ENCODE results near the gene LAMB4.
"Not testable (repeated sequence)": the region's sequence is repeated elsewhere in the genome, so short reads cannot be mapped to it uniquely, and the experiment has no call there.

Gene LAMB4

GRCh38 chr7:108048422-108048821 is 81.7 kb downstream of the LAMB4 start:
- no peak for DNase-seq (ENCODE audit: low spot score)

DNA sequence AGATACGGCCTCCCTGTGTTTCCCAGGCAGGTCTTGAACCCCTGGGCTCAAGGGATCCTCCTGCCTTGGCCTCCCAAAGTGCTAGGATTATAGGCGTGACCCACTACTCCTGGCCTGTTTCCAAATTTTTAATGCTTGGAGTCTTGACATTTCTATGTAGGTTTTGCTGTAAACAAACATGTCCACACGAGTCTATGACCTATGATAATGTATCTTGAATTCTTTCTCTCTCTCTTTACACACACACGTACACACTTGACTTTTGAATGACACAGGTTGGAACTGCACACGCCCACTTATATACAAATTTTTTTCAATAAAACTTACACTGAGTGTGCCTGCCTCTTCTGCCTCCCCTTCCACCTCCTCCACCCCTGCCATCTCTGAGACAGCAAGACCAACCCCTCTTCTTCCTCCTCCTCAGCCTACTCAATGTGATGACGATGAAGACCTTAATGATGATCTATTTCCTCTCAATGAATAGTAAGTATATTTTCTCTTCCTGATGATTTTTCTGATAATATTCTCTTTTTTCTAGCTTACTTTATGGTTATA is 83.1 kb downstream of the LAMB4 start:
- DNase-seq (ENCODE audit: low spot score), result no peak

DNA sequence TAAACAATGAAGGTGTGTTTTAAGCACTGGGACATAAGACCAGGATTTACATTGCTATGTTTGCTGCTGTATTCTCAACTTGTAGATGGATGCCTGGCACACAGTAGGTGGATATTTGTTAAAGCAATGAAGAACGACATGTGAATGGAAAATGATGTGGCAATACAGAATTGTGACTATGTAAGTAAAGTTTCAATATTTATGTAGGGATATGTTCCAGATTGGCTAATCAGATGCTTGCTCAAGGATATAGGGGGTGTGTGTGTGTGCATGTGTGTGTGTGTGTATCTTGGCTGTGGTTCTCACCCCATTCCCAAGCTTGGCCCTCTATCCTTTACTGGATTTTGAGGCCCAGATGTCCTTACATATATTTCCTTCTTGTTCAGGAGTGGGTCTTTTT is 84.5 kb downstream of the LAMB4 start:
- DNase-seq (ENCODE audit: low spot score), result no peak

- DNase-seq (ENCODE audit: low spot score), result no peak
These were observed 85.0 kb downstream of the LAMB4 start for GRCh38 chr7:108045154-108045553.

DNA sequence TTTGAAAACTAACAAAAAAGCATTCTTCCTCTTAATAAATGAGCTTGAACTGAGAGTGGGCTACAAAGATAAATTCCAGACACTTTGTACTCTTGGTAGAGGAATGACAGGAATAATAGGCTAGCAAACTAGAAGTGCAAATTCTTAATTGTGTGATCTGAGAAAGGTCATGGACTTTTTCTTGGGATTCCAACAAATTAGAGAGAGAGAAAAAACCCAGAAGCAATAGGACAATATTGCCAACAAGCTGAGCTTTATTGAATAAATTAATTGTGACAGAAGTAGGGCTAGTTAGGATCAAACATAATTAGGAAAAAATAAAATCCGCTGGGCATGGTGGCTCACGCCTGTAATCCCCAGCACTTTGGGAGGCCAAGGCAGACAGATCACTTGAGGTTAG is 85.8 kb downstream of the LAMB4 start:
- no peak for DNase-seq (ENCODE audit: low spot score)

- DNase-seq (ENCODE audit: low spot score), result no peak
These were observed 91.2 kb downstream of the LAMB4 start for GRCh38 chr7:108038986-108039385.

DNA sequence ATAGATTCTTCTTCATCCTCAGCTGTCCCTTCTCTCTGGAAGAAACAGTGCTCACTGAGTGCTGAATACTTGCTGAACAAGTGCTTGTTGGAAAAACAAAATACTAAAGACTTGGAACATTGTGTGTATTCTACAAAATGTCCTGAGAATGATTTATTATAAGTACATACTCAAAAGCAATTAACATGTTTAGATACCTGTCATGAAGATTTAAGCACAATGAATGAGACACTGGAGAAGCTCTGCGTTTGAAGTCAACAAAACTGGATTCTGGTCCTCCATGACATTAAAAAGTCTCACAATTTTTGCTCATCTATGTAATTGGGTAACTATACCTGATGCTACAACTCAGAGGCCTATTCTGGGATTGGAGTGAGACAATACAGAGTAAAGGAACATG is 92.4 kb downstream of the LAMB4 start:
- DNase-seq (ENCODE audit: low spot score), result no peak

DNA sequence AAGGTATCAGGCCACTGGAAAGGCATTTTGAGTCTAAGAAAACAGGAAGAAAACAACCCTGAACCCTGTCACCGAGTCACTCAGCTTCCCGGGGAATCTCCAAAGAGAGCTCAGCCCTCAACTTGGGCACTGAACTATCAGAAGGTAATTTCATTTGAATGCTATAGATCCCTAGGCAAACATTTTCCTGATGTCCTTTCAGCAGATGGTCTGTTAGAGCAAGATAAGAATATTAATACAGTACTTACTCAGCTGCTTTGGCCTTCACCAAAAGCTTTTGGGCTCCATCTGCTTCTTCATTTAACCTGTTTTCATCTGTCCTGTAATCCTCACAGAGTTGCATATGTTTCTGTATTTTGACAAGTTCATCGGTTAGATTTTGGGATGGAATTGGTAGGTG is 93.0 kb downstream of the LAMB4 start:
- no peak for DNase-seq (ENCODE audit: low spot score)

GRCh38 chr7:108034586-108034985 is 95.6 kb downstream of the LAMB4 start:
- peak; percentile 42 for DNase-seq (ENCODE audit: low spot score)

DNA sequence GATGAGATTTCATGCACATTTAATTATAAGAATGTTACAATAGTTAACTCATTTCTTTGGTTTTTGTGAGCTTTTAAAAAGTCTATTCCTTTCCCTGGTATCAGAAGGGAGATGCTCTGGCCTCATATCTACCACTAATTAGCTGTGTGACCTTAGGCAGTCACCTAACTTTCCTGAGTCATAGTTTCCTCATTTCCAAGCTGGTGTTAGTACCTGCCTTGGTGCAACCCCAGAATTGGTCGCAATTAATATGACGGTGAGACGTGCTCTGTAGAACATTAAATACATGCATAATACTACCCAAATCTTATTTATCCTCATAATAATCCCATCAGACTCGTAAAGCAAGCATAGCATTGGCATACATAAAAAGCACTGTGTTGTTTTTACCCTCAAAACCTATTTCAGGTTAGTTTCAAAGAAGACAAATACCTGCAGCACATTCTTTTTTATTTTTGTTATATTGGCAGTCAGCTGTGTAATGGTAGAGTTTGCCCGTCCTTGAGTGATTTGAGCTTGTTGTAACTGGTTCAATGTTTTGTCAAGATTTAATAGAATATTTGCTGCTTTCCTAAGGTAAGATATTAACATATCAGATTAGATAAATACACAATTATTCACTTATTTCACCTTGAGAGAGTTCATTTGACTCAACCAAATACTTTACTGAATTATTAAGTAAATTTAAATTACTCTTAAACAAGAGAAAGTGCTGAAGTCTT is 96.2 kb downstream of the LAMB4 start:
- DNase-seq (ENCODE audit: low spot score), result no peak

- DNase-seq (ENCODE audit: low spot score), result not testable (repeated sequence)
These were observed 96.9 kb downstream of the LAMB4 start for GRCh38 chr7:108033309-108033708.

DNA sequence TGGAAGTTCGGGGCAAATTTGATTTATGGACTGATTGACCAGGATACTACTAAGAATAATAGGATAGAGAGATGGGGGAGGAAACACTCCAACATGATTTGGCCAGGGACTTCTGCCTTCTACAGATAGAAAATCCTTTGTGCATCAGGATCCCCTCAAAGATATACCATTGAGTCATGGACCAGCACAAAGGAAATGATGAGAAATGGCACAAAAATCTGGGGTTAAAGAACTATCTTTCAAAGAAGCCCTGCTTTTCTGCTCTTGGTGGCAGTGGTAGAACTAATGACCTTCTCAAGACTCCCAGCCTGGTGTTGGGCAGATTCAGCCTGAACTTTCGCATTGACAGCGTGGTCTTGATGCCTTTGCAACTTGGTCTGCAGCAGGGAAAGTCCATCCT is 99.6 kb downstream of the LAMB4 start:
- no peak for DNase-seq (ENCODE audit: low spot score)

GRCh38 chr7:108029034-108029433 is 101.1 kb downstream of the LAMB4 start:
- no peak for DNase-seq (ENCODE audit: low spot score)

DNA sequence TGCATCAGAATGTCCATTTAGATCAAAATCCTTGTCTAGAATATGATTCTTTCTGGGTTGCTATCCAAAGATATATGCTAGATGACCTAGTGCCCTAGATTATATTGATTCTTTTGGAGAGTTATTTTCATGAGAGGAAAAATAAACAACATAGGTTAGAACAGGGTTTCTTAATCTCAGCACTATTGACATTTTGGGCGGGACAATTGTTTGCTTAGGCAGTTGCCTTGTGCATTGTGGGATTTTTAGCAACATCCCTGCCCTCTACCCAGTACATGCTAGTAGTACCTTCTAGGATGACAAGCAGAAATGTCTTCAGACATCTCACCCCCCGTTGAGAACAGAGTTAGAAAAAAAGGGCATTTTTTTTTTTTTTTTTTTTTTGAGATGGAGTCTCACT is 102.0 kb downstream of the LAMB4 start:
- no peak for DNase-seq (ENCODE audit: low spot score)

DNA sequence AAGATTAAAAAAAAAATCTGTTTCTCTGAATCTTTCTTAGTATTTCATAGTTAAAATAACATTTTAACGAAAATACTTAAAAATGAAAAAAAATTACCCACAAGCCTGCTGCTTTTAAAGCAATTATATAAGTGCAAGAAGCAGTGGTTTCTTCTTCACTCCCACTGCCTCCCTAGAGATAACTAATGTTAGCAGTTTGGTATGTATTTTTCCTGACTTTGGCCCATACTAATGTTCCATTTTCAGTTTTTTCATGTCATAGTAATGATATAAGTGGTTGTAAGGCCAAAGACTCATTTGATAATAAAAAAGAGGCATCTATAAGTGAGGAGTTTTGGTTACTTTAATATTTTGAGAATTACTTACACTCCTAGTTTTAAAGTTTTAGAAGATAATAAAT is 102.9 kb downstream of the LAMB4 start:
- DNase-seq (ENCODE audit: low spot score), result no peak

DNA sequence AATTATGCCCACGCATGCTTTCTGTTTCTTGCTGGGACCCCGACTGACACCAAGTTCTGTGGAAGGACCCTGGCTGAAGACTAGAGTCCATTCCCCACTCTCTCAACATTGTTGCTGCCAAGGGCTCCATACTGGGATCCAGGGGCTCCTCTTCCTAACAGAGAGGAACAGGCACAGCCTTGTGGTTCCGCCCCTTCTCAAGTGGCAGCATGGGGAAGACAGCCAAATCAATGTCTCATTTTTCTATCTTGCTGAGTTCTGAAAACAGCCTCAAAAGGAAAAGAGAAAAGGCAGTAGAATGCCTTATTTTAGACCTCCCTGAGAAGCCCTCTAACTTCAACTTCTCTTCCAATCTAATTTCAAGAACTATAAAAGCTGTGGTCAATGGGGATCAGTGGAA is 103.5 kb downstream of the LAMB4 start:
- no peak for DNase-seq (ENCODE audit: low spot score)

GRCh38 chr7:108026116-108026515 is 104.0 kb downstream of the LAMB4 start:
- DNase-seq (ENCODE audit: low spot score), result no peak

GRCh38 chr7:108024538-108024937 is 105.6 kb downstream of the LAMB4 start:
- DNase-seq (ENCODE audit: low spot score), result no peak

DNA sequence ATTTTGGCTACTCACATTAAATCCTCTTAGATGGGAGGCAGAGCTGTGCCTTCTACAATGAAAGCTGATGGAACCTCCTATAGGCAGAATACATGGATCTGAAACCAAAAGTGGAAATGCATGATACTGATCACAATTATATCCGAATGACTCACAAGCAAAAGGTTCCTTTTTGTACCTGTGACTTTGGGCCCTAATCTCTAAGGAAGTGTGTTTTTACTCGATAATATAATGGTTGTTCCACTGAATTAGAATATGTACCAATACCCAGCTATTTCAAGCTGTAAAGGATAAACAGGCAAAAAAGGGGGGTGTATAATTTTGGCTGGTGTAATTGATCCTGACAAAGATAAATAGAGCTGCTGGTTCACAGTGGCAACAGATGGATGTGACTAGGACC is 109.6 kb downstream of the LAMB4 start:
- DNase-seq (ENCODE audit: low spot score), result no peak

GRCh38 chr7:108018668-108019067 is 111.5 kb downstream of the LAMB4 start:
- no peak for DNase-seq (ENCODE audit: low spot score)

GRCh38 chr7:108017776-108018151 is 112.4 kb downstream of the LAMB4 start:
- no peak for DNase-seq (ENCODE audit: low spot score)

- DNase-seq (ENCODE audit: low spot score), result peak; percentile 37
These were observed 113.1 kb downstream of the LAMB4 start for GRCh38 chr7:108016841-108017775.

DNA sequence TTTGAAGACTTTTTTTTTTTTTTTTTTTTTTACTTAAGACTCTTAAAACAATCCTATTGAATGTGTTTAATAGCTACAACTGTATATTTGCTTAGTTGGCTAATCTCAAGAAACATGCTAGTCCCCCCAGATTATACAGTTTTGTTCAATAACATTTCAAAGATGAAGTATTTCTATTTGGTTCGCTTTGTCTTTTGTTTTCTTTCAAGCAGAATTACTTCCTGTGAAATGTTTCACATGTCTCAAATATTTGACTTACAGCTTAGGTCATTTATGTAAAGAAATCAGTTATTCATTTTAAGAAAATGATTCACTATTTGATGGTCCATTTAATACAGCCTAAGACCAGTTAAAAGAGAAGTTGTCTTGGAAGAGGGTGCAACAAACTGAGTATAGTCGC is 114.4 kb downstream of the LAMB4 start:
- no peak for DNase-seq (ENCODE audit: low spot score)
